DMS53 (cell line): ENCODE measurements around the gene FAM53B.
"Not testable (repeated sequence)": the region's sequence is repeated elsewhere in the genome, so short reads cannot be mapped to it uniquely, and the experiment has no call there.

Experiments
- DNase-seq: peaks from one replicate; lab custom pipeline; 2025; lab: John Stamatoyannopoulos, UW

Gene FAM53B, protein sequence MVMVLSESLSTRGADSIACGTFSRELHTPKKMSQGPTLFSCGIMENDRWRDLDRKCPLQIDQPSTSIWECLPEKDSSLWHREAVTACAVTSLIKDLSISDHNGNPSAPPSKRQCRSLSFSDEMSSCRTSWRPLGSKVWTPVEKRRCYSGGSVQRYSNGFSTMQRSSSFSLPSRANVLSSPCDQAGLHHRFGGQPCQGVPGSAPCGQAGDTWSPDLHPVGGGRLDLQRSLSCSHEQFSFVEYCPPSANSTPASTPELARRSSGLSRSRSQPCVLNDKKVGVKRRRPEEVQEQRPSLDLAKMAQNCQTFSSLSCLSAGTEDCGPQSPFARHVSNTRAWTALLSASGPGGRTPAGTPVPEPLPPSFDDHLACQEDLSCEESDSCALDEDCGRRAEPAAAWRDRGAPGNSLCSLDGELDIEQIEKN

DNA sequence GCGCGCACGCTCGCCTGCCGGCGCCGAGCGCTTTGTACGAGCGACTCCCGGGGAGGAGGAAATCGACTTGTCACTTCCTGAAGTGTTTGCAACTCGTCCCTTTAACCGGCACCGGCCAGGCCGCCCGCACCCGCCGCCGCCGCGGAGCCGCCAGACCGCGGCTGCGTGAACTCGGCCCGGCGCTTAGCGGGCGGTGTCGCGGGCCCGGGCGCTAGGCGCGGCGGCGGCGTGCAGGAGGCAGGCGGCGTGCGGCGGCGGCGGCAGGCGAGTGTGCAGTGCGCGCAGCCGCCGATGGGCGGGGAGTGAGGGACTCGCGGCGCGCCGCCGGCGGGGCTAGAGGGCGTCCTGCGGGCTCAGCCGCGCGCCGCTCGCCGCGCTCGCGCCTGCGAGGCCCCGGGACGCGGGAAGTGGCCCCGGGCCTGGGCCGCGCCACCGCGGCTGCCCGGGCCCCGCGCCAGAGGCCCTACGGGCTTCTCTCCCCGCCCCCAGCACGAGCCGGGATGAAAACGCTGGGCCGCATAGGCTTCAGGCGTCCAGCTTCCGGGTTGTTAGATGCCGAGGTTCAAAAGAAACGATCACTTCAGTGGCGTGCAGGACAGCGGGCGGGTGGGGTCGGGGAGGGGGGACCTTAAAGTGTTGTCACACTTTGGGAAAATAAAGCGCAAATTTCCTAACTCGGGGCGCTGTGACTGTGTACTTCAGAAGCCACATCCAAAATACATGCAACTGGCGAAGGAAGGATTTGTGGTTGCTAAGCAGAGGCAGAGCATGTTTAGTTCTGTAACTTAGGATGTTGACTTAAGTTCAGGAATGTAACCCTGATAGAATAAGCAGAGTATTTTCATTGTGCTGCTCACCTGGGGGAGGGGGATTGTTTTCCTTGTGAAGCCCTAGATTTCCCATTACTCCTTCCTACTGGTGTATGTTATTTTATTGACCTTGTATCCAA is at the start of gene FAM53B:
Gene FAM53B, minus strand, starts transcription at position 277 of the 949 bp plus-strand sequence. CDS start 37,665 bp downstream, outside the sequence.
- DNase-seq, result peak; percentile 95

DNA sequence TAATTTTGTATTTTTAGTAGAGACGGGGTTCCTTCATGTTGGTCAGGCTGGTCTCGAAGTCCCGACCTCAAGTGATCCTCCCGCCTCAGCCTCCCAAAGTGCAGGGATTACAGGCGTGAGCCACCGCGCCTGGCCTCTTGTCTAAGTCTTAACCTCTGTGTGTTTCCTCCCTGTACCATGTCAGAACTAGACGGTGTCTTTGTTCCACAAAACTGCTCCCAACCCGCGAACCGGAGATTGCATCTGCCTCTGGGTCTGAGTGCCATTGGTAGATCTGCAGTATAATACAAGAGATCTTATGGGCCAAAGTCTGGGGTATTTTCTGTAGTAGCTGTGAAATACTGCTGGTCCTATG is 48.8 kb upstream of the FAM53B start:
- peak; percentile 16 for DNase-seq

DNA sequence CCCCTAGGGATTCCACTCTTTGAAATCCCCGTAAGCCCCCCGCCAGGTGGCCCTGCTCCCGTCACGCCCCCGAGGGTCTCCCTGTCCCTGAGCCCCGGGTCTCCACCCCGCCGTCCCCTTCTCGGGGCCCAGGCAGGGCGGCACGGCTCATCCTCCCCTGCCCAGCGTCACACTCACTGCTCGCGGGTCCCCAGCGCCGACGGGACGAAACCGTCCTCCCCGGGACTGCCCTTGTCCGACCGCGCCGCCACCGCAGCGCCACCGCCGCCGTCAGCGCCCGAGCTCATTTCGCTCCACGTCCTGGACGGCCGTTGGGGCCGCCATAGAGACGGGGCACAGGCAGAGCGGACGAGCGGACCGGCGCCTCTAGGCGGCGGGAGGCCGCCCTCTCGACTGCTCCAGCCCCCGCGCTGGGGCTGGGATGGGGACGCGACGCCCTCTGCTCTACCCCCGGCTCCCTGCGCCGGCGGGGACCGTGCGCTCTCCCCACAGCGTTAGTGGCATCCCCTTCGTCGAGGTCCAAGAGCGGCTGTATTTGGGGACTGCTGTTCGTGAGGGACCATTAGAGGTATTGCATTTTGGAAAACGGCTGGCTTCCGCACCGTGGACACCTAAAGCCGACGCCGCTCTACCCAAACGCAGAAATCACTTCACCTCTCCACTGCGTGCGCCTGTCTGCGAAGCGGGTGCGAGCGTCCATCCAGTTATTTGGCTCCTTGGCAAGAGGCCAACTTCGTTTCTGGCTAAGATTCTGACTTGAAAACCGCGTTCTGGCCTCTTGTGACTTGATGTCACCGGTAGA is 47.6 kb upstream of the FAM53B start, which contains the start of gene EEF1AKMT2:
Gene EEF1AKMT2, minus strand, starts transcription at position 341 of the 802 bp plus-strand sequence. Its CDS starts 54 bp downstream, at position 287.
- peak; percentile 94 for DNase-seq

DNA sequence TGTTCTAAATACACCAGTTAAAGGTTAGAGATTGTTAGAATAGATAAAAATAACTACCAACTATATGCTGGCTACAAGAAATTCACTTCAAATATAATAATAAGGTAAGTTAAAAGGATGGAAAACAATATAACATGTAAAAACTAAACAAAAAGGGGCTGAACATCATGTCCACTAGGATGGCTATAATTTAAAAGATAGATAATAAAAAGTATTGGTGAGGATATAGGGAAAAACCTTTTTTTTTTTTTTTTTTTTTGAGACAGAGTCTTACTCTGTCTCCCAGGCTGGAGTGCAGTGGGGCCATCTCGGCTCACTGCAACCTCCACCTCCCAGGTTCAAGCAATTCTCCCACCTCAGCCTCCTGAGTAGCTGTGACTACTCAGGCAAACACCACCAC is 38.7 kb upstream of the FAM53B start:
- DNase-seq, result not testable (repeated sequence)

DNA sequence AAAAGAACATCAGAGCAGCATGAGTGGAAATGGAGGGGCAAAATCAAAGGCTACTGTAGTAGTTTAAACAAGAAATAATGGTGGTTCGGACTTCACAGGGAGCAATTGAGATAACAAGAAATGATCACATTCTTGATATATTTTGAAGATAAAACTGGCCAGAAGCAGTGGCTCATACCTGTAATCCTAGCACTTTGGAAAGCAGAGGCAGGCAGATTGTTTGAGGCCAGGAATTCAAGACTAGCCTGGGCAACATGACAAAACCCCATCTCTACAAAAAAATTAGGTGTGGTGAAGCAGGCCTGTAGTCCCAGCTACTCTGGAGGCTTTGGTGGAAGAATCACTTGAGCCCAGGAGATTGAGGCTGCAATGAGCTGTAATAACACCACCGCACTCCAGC is 24.6 kb upstream of the FAM53B start:
- no peak for DNase-seq

DNA sequence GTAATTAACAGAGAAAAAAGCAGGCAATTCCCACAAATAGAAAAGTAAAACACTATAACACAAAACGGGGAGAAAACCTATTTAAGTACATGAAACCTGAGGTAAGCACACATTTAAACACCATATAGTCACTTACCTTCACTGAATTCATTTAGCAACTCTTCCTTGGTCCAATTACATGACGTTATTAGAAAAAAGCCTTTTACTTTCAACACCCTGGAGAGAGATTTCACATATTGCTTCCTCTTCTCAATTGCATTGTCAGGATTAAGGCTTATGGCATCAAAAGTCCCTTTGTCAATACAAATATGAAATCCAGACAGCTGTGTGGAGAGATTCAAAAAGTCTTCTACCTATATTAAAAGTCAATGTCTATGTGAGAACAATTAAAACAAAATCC is 21.1 kb upstream of the FAM53B start:
- DNase-seq, result no peak

DNA sequence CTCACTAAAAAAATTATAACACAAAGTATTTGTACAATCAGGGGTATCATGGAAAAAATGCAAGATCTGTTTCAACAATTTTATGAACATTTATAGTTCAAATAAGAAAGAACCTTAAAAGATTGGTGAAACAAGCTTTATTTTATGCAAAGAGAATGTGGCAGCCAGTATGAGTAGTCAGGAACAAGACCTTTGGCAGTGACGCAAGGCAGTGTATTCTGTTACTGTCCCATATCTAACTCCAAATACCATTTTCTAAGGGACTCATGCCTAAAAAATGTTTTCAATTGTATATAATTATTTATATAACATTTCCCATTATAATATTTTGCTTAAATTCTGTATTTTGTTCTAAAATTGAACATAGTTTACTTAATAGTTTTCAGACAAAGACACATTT is 19.1 kb upstream of the FAM53B start:
- no peak for DNase-seq

DNA sequence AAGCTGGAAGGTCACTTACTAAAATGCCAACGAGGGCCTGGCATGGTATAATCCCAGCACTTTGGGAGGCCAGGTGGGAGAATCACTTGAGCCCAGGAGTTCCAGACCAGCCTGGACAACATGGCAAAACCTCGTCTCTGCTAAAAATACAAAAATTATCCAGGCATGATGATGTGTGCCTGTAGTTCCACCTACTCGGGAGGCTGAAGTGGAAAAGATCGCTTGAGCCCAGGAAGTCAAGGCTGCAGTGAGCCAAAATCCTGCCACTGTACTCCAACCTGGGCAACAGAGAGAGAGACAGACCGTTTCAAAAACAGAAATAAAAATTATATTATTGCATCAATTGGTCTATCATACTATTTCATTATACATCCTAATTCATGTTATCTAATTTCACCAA is 18.1 kb upstream of the FAM53B start:
- DNase-seq, result no peak

DNA sequence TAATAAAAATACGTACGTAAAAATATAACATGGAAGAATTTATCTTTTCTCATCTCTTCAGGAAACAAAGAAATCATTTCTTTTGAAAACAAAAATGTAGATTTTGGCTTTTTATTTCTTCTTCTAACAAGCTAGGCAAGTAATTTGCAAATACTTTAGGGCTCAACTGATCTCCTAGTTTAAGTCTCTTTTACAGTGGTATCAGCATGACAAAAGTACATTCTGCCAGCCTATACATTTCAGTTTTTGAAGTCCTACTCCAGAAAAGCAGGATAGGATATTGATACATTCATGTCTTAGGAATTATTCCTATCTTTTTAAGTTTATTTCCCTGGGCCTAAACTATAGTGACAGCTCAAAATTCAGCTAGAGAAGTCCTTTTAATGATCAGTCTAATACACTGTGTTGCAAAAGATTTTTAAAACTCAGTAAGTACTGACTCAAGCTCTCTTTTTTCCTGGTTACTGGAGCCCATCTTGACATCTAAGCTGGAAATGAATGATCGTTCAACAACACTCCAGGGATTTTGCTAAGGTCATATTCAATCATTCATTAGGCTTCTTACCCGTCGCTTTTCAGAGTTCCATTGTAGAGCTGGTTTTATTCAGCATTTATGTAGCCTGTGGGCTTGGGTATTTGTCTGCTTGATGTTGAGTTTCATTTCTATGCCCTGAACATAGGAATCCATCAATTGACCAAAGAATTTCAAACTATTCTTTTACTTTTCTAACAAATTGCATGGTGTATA is 12.2 kb upstream of the FAM53B start:
- no peak for DNase-seq

DNA sequence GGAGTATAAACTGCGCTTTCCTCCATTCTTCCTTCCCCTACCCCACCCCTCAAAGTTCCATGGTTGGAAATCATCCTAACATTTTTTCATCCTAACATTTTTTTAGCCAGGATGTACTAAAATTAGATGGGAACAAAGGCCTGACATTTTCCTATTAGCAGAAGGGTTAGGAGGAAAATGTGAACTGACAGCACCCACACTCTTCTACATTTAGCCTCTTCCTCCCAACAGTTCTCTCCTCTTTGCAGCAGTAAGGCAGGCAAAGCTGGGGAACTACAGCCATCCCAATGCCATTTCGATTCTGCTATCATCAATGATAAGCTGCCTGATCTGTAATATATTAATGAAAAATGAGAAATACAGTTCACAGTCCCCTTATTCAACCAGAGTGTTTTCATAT is 11.4 kb upstream of the FAM53B start:
- no peak for DNase-seq

DNA sequence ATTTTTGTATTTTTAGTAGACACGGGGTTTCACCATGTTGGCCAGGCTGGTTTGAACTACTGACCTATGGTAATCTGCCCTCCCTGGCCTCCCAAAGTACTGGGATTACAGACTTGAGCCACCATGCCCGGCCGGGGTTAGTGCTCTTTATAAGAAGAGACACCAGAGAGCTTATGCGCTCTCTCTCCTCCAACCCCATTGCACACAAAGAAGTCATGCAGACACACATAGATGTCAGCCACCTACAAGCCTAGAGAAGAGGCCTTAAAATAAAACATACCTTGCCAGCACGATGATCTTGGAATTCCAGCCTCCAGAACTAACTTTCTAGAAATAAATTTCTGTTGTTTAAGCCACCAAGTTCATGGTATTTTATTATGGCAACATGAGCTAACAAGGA is 10.0 kb upstream of the FAM53B start:
- DNase-seq, result no peak

DNA sequence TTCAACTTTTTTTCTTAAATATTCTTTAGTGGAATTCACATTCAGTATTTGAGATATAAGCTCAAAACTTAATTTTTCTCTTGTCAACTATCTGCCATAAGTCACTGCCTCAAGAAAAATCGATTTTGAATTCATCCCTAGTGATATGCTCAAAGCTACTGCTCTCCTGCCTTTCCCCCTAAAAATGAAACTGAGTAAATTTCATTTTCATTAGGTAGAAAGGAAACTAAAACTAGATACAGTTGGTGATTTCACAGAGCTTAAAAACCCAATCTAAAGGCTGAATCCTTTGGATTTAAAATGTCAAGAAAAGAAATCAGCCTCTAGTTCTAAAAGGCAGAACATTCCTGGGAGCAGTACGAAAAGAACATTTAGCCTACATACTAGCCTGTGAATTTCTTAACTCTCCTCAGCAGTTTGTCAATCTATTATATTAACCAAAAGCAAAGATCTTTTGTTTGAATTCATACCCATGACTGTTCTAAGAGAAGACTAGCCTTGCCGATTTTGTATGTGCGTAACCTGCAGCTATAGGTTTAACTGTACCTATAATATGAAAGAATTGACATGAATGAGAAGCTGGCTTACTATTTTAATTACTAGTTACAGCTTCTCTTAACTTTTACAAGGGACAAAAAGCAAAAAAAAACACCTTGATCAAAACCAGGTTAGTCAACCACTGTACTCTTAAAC is 4.9 kb upstream of the FAM53B start:
- DNase-seq, result no peak

DNA sequence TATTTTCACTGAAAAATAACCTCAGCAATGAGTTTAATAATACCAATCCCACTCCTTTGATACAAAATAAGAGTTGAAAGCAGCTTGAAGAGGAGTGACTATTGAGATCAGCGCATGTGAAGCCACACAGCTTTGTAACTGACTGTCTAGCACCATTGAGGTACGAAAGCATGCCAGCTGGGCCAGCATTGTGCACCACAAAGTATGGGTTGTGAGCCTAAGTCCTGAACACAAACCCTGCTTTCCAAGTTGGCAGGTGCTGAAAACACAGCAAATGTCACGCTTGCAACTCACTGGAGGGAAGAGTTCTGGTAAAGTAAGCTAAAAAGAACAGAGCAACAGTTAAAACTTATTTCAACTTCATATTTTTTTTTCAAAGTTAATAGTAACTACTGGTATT is 4.0 kb upstream of the FAM53B start:
- no peak for DNase-seq

DNA sequence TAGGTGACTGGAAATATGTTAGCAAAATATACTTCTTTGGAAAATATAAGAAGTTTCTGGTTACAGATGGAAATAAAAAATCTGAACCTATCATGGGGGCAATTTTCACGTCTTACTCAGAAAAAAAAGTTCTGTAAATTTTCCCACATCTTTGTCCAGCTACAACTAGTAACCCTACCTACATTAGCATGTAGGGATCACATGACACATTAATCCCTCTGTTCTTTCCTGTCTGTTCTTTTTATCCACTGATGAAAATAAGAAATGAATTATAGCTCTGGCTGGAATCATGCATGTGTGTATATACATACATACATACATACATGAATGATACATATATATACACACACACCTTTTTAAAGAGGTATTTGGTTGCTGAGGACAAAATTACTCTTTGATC is 3.6 kb upstream of the FAM53B start:
- no peak for DNase-seq

DNA sequence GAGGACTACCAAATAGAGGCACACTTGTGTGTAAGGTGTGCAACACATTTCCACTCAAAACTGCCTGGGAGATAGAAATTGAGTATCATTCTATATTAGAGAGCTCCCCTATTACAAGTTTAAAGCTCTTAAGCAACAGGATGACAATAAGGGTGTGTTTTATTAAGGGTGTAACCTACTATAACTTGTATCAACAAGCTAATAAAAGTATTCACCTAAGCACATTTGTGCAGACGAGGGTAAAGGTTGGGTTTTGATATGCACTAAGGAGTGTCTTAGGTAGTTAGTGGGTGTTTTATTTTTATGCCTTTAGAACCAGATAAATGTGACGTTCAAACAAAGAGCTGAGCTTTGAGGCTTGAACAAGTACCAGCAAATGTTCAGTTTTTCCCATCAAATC is 2.8 kb upstream of the FAM53B start:
- no peak for DNase-seq

DNA sequence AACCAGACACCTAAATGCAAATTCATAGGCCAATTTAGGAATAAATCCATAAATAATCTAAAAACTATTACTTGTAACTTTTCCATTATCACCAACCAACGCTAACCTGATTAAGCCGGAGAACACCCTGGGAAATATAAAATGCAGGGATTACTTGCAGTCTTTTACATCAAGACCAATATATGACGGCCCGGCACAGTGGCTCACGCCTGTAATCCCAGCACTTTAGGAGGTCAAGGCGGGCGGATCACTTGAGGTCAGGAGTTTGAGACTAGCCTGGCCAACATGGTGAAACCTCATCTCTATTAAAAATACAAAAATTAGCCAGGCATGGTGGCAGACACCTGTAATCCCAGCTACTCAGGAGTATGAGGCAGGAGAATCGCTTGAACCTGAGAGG is 2.3 kb upstream of the FAM53B start:
- DNase-seq, result not testable (repeated sequence)

DNA sequence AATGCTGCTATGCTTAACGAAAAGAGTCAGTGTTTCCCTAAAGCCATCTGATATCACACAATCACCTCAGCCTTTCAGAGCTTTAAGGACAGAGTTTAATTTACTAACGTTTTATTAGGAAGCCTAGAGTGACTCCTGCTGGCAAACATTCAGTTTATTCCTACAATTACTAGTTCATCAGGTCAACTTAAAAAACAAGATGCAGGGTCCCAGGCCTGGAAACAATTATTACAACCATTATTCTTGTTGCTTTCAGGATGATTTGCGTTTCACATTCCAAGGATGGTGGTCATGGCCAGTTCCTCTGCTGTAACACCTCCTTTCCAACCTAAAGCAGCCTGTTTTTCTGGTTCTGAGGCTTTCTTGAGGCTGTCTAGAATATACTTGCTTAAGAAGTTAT is 1.5 kb upstream of the FAM53B start:
- DNase-seq, result peak; percentile 75

DNA sequence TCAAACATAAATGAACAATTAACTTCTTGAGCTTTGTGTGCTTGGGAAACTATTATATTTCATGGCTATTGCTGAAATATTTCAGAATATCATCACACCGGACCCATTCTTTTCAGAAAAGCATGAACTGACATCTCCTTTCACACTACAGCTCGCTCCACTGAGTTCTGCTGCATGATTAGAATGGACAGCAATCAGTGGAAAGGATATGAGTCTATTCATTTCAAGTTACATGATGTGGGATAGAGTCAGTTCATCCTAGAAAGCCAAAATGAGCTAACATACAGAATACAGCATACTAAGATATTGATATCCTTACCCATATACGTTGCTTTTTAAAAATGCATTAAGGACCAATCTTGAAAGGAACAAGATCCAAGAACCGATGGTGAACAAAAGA is 1.1 kb upstream of the FAM53B start:
- DNase-seq, result peak; percentile 34

DNA sequence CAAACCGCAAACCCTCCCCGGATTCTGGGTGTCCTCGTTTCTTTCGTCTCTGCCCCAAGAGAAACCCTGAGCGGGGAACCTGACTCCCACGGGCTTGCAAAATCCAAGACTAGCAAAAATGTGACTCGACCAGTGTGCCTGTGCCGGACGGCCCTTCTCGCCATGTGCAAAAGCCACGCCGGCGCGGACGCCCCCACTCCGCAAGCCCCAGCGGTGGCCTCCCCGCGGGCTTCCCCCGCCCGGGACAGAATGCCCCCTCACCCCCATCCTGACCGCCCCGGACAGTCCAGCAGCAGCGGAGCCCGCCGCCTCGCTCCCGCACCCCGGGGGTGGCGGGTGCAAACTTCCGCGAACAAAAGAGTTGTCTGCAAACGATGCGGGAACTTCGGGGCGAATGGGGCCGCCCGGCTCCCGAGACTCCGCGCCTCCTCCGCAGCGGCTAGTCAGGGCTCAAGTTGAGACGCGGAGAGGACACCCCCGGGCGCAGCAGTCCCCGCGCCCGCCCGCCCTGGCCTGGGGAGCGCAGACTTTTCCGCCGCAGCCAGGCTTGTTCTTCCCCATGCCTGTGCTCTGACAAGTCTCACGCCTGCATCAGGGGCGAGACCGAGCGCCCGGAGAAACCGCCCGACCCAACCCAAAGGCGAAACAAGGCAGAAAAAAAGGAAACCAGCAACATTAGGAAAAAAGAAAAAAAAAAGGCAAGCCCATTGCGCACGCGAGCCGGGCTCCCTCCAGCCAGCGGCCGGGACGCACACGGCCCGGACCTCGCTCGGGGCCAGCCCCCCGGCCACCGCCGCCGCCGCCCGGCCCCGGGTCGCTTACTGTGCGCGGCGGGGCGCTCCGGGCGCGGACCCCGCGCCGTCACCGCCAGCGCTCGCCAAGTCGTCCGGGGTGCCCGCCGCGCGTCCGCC is 732 bp downstream of the FAM53B start:
- peak; percentile 74 for DNase-seq
